CD14-positive monocyte (primary cell): Measurements from ENCODE around the gene GRIA1. TPM values are rescaled to one million over a fixed set of nuclear protein-coding genes. Genes with fewer than 3 reads are reported as not detected.

Source experiments
- DNase-seq, 3 donors: peaks; one replicate each; pipeline ENCODE4 v3.0.0-alpha.2; 2011 to 2022
- H2AFZ ChIP-seq: 2 replicates; pipeline ENCODE4 v1.6.0; 2012; ENCODE audit warnings: mild to moderate bottlenecking, low read depth, low read length, inconsistent platforms; ENCODE audit not compliant: insufficient read depth, poor library complexity, severe bottlenecking
- H3K27ac ChIP-seq, 2 donors: 1 replicate in 1 of 2; 2 replicates in 1 of 2; pipeline ENCODE4 v1.5.1; 2012 to 2013; ENCODE audit warnings: low read length in 2 of 2, control low read depth in 1 of 2, inconsistent platforms in 1 of 2, low read depth in 1 of 2, mild to moderate bottlenecking in 1 of 2
- H3K27me3 ChIP-seq, 2 donors: one replicate each; pipeline versions ENCODE4 v1.6.0 to v1.6.1; 2011 to 2013; ENCODE audit warnings: low read length in 2 of 2; ENCODE audit not compliant: control insufficient read depth in 2 of 2, insufficient read depth in 2 of 2
- H3K36me3 ChIP-seq, 2 donors: replicated peaks in 1 of 2; 1 replicate in 1 of 2; 2 replicates in 1 of 2; pipeline versions ENCODE4 v1.5.1 to v1.6.1; 2012 to 2013; ENCODE audit warnings: low read length in 2 of 2, control low read depth in 1 of 2, inconsistent platforms in 1 of 2, mild to moderate bottlenecking in 1 of 2; ENCODE audit not compliant: insufficient read depth in 2 of 2, control insufficient read depth in 1 of 2
- H3K4me1 ChIP-seq, 2 donors: 1 replicate in 1 of 2; 2 replicates in 1 of 2; pipeline versions ENCODE4 v1.5.1 to v1.6.1; 2012 to 2013; ENCODE audit warnings: low read length in 2 of 2, control low read depth in 1 of 2, inconsistent platforms in 1 of 2, mild to moderate bottlenecking in 1 of 2, moderate library complexity in 1 of 2; ENCODE audit not compliant: insufficient read depth in 2 of 2, control insufficient read depth in 1 of 2
- H3K4me2 ChIP-seq: replicated peaks from 2 replicates; pipeline ENCODE3; 2012; ENCODE audit warnings: low read length, moderate library complexity, mild to moderate bottlenecking; ENCODE audit not compliant: poor library complexity, severe bottlenecking; ENCODE audit errors: extremely low read depth
- H3K4me3 ChIP-seq, 3 experiments: fragments of 200-600 bp in 1 of 3; sonication (generic) in 1 of 3; replicated peaks in 1 of 3; 1 replicate in 2 of 3; 2 replicates in 1 of 3; pipeline ENCODE4 v1.5.1; 2011 to 2013; ENCODE audit warnings: low read length in 3 of 3, mild to moderate bottlenecking in 3 of 3, control low read depth in 2 of 3, low read depth in 2 of 3, inconsistent platforms in 1 of 3, moderate library complexity in 1 of 3
- H3K79me2 ChIP-seq: 2 replicates; pipeline ENCODE4 v1.6.0; 2012; ENCODE audit warnings: mild to moderate bottlenecking, control low read depth, inconsistent platforms, low read length, moderate library complexity; ENCODE audit not compliant: insufficient read depth
- H3K9ac ChIP-seq: 2 replicates; pipeline ENCODE4 v1.6.0; 2017; ENCODE audit warnings: low read length, mild to moderate bottlenecking; ENCODE audit not compliant: insufficient read depth, poor library complexity, severe bottlenecking
- H3K9me3 ChIP-seq, 2 donors: replicated peaks in 1 of 2; 1 replicate in 1 of 2; 2 replicates in 1 of 2; pipeline versions ENCODE4 v1.5.1 to v1.6.1; 2012 to 2013; ENCODE audit warnings: low read length in 2 of 2, control low read depth in 1 of 2; ENCODE audit not compliant: control insufficient read depth in 1 of 2, insufficient read depth in 1 of 2
- H4K20me1 ChIP-seq: 2 replicates; pipeline ENCODE4 v1.6.0; 2012; ENCODE audit warnings: mild to moderate bottlenecking, low read length, control low read depth, moderate library complexity; ENCODE audit not compliant: insufficient read depth
- H3K27ac Mint-ChIP-seq, 7 donors: one replicate each; pipeline ENCODE4 v1.8.0; 2020; ENCODE audit warnings: mild to moderate bottlenecking in 7 of 7, mixed read lengths in 7 of 7, moderate library complexity in 6 of 7, inconsistent platforms in 2 of 7
- H3K27me3 Mint-ChIP-seq, 3 donors: one replicate each; pipeline ENCODE4 v1.8.0; 2021 to 2022; ENCODE audit warnings: low read depth in 3 of 3, mild to moderate bottlenecking in 3 of 3, mixed read lengths in 3 of 3, moderate library complexity in 3 of 3, inconsistent platforms in 1 of 3
- H3K36me3 Mint-ChIP-seq, 2 donors: one replicate each; pipeline ENCODE4 v1.8.0; 2020; ENCODE audit warnings: mixed read lengths in 2 of 2, inconsistent platforms in 1 of 2, mild to moderate bottlenecking in 1 of 2
- H3K4me1 Mint-ChIP-seq: one replicate; pipeline ENCODE4 v1.8.0; 2020; ENCODE audit warnings: mild to moderate bottlenecking, mixed read lengths
- H3K4me3 Mint-ChIP-seq, 2 donors: one replicate each; pipeline ENCODE4 v1.8.0; 2020; ENCODE audit warnings: mild to moderate bottlenecking in 2 of 2, mixed read lengths in 2 of 2, moderate library complexity in 1 of 2
- H3K9me3 Mint-ChIP-seq, 7 donors: one replicate each; pipeline ENCODE4 v1.8.0; 2020 to 2022; ENCODE audit warnings: mixed read lengths in 7 of 7, mild to moderate bottlenecking in 6 of 7, moderate library complexity in 6 of 7, inconsistent platforms in 2 of 7
- WGBS: methylation state at CpG from one replicate; pipeline ENCODE4 v1.1.5; 2013; ENCODE audit warnings: missing lambda C conversion rate; ENCODE audit not compliant: insufficient coverage; 5-methylcytosine and 5-hydroxymethylcytosine counted together
- intact Hi-C, 2 donors: fragments of 100-400 bp; cut with micrococcal nuclease; formaldehyde crosslinking; loops; one replicate each; pipeline versions ENCODE4 v1.15.0 to v1.15.1; 2023
- polyA plus RNA-seq, 3 donors: library from polyadenylated mRNA; depleted of rRNA in 1 of 3; unstranded in 2 of 3; stranded (reverse) in 1 of 3; fragments of 300-500 nt in 2 of 3; fragments of >200 nt in 1 of 3; fragmentation: Illumina TruSeq in 2 of 3; gene quantifications; 1 replicate in 2 of 3; 2 replicates in 1 of 3; pipeline ENCODE4 v1.2.3, GENCODE V29; 2012 to 2021
- TF ChIP-seq, protein P1 (sequence below): fragments of 200-600 bp; IDR thresholded peaks from one replicate; pipeline ENCODE4 v1.8.0; 2022; ENCODE audit warnings: antibody characterized with exemption, mild to moderate bottlenecking

GRIA1 gene
- polyA plus RNA-seq, 3 donors, result not detected

GRCh38 chr5:153756540-153756939 lies 266.1 kb downstream of the GRIA1 start:
- Histone ChIP-seq H3K4me3 (no peak overlapping the region), H3K4me2 (no peak overlapping the region), H2AFZ (no peak overlapping the region), H3K4me1 (no peaks in the 10 kb centered on the region), H3K9ac (no peak overlapping the region), H3K27ac (no peak overlapping the region), H4K20me1 (no peaks in the 10 kb centered on the region), H3K79me2 (no peaks in the 10 kb centered on the region), H3K9me3 (peaks cover 3 to 5% of the 10 kb centered on the region in 2 donors), H3K36me3 (no peaks in the 10 kb centered on the region), H3K27me3 (no peaks in the 10 kb centered on the region)
- DNase-seq, result no peak
- intact Hi-C loops, result no loop called here
- Mint-ChIP-seq H3K9me3 (peaks cover 0 to 6% (median 2%) of the 10 kb centered on the region in 7 donors), H3K4me1 (no peaks in the 10 kb centered on the region), H3K27me3 (no peaks in the 10 kb centered on the region), H3K4me3 (no peak overlapping the region), H3K27ac (no peak overlapping the region), H3K36me3 (no peaks in the 10 kb centered on the region)
- TF ChIP-seq, protein P1, sequence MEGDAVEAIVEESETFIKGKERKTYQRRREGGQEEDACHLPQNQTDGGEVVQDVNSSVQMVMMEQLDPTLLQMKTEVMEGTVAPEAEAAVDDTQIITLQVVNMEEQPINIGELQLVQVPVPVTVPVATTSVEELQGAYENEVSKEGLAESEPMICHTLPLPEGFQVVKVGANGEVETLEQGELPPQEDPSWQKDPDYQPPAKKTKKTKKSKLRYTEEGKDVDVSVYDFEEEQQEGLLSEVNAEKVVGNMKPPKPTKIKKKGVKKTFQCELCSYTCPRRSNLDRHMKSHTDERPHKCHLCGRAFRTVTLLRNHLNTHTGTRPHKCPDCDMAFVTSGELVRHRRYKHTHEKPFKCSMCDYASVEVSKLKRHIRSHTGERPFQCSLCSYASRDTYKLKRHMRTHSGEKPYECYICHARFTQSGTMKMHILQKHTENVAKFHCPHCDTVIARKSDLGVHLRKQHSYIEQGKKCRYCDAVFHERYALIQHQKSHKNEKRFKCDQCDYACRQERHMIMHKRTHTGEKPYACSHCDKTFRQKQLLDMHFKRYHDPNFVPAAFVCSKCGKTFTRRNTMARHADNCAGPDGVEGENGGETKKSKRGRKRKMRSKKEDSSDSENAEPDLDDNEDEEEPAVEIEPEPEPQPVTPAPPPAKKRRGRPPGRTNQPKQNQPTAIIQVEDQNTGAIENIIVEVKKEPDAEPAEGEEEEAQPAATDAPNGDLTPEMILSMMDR, result no peak
- WGBS, result 91% methylated on average over 2 of the region's 2 CpGs

DNA sequence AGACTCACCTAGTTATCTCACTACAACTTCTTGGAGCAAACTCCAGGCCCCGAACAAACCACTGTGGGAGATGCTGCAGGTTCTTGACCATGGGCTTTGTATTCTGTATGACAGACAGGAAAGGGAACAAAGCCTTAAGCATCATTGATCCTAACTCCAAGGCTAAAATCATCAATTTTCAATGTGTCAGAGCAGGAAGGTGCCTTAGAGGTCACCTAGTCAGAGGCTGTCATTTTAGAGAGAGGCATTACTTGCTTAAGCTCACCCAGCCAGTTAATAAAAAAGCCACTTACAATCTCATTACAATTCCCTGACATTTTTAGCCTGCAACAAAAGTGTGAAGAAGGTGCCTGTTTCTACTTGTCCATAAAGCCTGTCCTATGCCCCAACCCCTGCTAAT lies 275.5 kb downstream of the GRIA1 start:
- H3K27ac Mint-ChIP-seq, result no peak overlapping the region
- no peak overlapping the region for H3K4me3 Mint-ChIP-seq
- Histone ChIP-seq H3K79me2 (no peaks in the 10 kb centered on the region), H3K9me3 (no peaks in the 10 kb centered on the region), H3K36me3 (no peaks in the 10 kb centered on the region), H4K20me1 (no peaks in the 10 kb centered on the region), H3K27ac (no peak overlapping the region), H3K27me3 (no peaks in the 10 kb centered on the region), H3K4me2 (no peak overlapping the region), H3K4me1 (no peaks in the 10 kb centered on the region), H3K9ac (no peak overlapping the region), H2AFZ (no peak overlapping the region), H3K4me3 (no peak overlapping the region)
- peaks cover 0 to 6% (median 0%) of the 10 kb centered on the region in 7 donors for H3K9me3 Mint-ChIP-seq
- DNase-seq, result no peak
- intact Hi-C loops, result no loop called here
- peaks cover 0 to 1% (median 0%) of the 10 kb centered on the region in 3 donors for H3K27me3 Mint-ChIP-seq
- TF ChIP-seq, protein P1, result no peak
- H3K36me3 Mint-ChIP-seq, result no peaks in the 10 kb centered on the region
- no CpG with 5 or more reads among the region's 1 CpG for WGBS
- H3K4me1 Mint-ChIP-seq, result no peaks in the 10 kb centered on the region
